Left cardiac atrium (tissue), 4 donors: Measurements from ENCODE around the gene KAT7. TPM values are rescaled to one million over a fixed set of nuclear protein-coding genes. Genes with fewer than 3 reads are reported as not detected.
"Not testable (repeated sequence)": the region's sequence is repeated elsewhere in the genome, so short reads cannot be mapped to it uniquely, and the experiment has no call there.

Experiments used
- ATAC-seq, 2 donors: fragments of 200-7000 bp; cut with Tn5 transposase; one replicate each; pipeline ENCODE4 v1.9.1; 2020; ENCODE audit warnings: mild to moderate bottlenecking in 2 of 2, moderate library complexity in 2 of 2
- DNase-seq: peaks from one replicate; pipeline ENCODE4 v3.0.0-alpha.2; 2020
- intact Hi-C, 2 donors: fragments of 100-400 bp; cut with DNase I; formaldehyde crosslinking; loops; one replicate each; pipeline versions ENCODE4 v1.14.1 to v1.15.1; 2022 to 2023
- total RNA-seq, 2 donors: library from RNA; stranded (reverse); fragmentation: NEBNext Ultra II Directional; extraction: Animal tissue kit (Norgen Biotek cat#: 25700); gene quantifications; one replicate each; pipeline ENCODE4 v1.2.1, GENCODE V29; 2021
- donor health status: DM: no; HTN: yes; CAD: no.
- donor health status: DM: no; HTN: yes; CAD: no; lungs with severe emphysema.
- donor health status: DM: yes; HTN: yes; CAD: no.
- donor health status: Dilated cardiomyopathy.

Gene KAT7
- total RNA-seq, 2 donors from 2014 or later: 47.5 to 49.0 TPM

- intact Hi-C loops: loop anchor here in 1 of 2 donors (5.0 kb wide), 1 partner anchor 212 kb away; no protein-coding TSS in a partner anchor
- DNase-seq: no peak
- ATAC-seq: no peak
These were observed 3.8 kb upstream of the KAT7 start for GRCh38 chr17:49784636-49785035.

- DNase-seq: no peak
- intact Hi-C loops: loop anchor here in 1 of 2 donors (2.0 to 5.0 kb wide), 2 partner anchors 79 to 216 kb away; no protein-coding TSS in a partner anchor
- no peak for ATAC-seq
These were observed 500 bp upstream of the KAT7 start for GRCh38 chr17:49787884-49788477.

DNA sequence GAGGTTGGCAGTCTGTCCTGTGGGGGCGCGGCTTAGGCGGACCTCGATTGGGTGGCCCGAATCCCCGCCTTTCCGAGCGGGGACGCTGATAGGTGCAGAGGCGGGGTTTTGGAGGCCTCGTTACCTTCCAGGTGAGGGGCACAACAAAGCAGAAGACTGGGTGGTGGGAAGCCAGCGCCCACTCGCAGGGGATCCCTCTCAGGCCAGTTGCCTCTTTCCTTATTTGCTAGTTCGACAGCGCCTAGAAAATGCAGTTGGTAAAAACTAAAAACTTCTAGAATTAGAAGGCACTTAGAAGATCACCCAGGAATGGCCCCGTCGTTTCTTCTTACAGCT is 730 bp downstream of the KAT7 start:
- DNase-seq (no peak), ATAC-seq (no peak)
- intact Hi-C loops: loop anchor here in 1 of 2 donors (5.0 kb wide), 1 partner anchor 217 kb away; no protein-coding TSS in a partner anchor

- ATAC-seq (no peak), DNase-seq (no peak)
- intact Hi-C loops: no loop called here
These were observed 4.8 kb downstream of the KAT7 start for GRCh38 chr17:49793309-49793708.

DNA sequence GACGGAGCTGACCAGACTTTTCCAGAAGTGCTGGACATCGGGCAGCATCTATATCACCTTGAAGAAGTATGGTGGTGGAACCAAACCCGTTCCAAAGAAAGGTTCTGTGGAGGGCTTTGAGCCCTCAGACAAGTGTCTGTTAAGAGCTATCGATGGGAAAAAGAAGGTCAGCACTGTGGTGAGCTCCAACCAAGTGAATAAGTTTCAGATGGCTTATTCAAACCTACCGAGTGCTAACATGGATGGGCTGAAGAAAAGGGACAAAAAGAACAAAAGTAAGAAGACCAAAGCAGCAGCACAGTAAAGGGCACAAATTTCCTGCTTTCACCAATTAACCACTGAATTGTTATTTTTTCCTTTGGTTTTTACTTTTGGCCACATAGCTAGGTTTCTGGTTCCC is 6.9 kb downstream of the KAT7 start:
- DNase-seq (no peak), ATAC-seq (no peak)
- intact Hi-C loops: no loop called here

- intact Hi-C loops: no loop called here
- ATAC-seq: peak in 1 of 2 donors; percentile 49
- DNase-seq: no peak
These were observed 9.7 kb downstream of the KAT7 start for GRCh38 chr17:49798182-49798581.

GRCh38 chr17:49798738-49799137 is 10.3 kb downstream of the KAT7 start:
- DNase-seq (no peak), ATAC-seq (no peak)
- intact Hi-C loops: no loop called here

- intact Hi-C loops: no loop called here
- no peak for DNase-seq
These were observed 20.6 kb downstream of the KAT7 start for GRCh38 chr17:49809056-49809455.

GRCh38 chr17:49814781-49815529 is 26.5 kb downstream of the KAT7 start:
- ATAC-seq: no peak
- intact Hi-C loops: no loop called here
- no peak for DNase-seq

More at GRCh38 chr17:49809056-49809455, 20.6 kb downstream of the KAT7 start:
- no peak for ATAC-seq

- intact Hi-C loops: no loop called here
- DNase-seq (no peak), ATAC-seq (no peak)
These were observed 27.3 kb downstream of the KAT7 start for GRCh38 chr17:49815761-49816281.

GRCh38 chr17:49817993-49818392 is 29.5 kb downstream of the KAT7 start:
- intact Hi-C loops: no loop called here
- DNase-seq (no peak), ATAC-seq (peak; percentile 32 to 65)

DNA sequence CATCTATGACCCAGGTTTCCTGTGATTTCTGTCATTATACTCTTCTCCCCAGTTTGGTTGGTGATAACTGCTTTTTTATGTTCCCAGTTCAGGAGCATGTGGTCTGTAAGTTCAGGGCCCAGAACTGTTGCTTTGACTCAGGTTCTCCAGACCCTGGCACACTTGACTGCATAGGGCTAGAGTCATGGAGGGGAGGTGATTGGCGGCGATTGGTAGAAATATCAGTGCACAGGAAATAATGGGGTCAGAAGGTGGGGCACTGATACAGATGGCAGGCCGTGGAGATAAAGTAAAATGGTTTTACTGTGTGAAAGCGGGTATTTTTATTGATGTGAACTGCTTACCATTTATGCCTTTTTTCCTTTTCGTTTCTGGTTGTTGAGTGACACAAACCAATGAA is 30.7 kb downstream of the KAT7 start:
- ATAC-seq (no peak), DNase-seq (no peak)
- intact Hi-C loops: no loop called here

- ATAC-seq (no peak), DNase-seq (no peak)
- intact Hi-C loops: no loop called here
These were observed 31.2 kb downstream of the KAT7 start for GRCh38 chr17:49819651-49820050.

- DNase-seq (no peak), ATAC-seq (no peak)
- intact Hi-C loops: no loop called here
These were observed 32.3 kb downstream of the KAT7 start for GRCh38 chr17:49820773-49821172.

- DNase-seq: no peak
- intact Hi-C loops: no loop called here
- ATAC-seq: no peak
These were observed 33.0 kb downstream of the KAT7 start for GRCh38 chr17:49821466-49821865.

DNA sequence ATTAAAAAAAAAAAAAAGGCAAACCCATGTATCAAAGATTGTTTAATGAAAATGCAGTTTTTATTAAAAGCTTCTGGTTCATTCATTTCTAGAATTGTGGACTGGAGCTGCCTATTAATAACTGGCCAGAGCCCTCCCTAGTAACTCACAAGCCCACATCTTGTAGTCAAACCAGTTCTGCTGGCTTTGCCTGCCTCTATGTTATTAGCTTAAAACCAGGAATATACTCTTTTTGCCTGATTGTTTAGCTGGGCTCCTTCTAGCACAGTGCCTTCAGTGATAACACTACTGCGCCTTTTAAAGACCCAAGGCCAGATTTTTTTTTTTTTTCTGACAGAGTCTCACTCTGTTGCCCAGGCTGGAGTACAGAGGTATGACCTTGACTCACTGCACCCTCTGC is 33.4 kb downstream of the KAT7 start:
- intact Hi-C loops: no loop called here
- no peak for ATAC-seq

DNA sequence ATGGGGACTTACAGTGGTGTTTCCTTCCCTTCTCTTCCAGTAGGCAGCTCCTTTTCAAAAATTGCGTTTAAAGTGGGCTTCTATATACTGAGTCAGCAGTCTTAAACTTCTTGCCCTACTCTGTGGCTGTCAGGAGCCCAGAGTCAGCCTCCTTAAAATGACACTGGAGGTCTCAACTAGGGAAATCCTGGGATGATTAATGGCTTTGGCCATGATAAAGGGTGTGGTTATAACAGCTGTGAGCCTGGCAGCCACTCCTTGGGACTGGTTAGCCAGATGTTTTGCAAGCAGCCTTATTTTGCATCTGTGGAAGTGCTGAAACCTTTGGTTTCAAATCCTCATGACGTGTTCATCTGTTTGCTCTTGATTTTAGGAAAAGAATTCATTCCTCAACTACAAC is 34.3 kb downstream of the KAT7 start:
- DNase-seq (peak; percentile 73), ATAC-seq (peak; percentile 50 to 82)
- intact Hi-C loops: no loop called here

More for the DNA sequence above, 33.4 kb downstream of the KAT7 start:
- DNase-seq: no peak

DNA sequence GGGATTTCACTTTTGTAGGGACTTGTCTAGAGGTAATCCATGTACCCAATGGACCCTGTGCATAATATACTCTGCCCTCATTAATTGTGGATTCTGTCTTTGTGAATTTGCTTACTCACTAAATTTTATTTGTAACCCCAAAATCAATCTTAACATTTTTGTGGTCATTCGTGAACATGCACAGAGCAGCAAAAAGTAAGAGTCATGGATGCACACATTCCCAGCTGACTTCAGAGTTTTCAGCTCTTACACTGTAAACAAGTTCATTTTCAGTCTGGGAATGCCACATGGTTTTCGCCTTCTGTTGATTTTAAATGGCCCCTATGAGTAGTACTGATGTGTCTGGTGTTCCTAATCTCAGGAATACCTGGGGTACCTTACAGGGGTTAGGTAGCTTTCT is 35.1 kb downstream of the KAT7 start:
- ATAC-seq (no peak), DNase-seq (no peak)
- intact Hi-C loops: no loop called here

- intact Hi-C loops: no loop called here
- ATAC-seq (no peak), DNase-seq (no peak)
These were observed 37.2 kb downstream of the KAT7 start for GRCh38 chr17:49825645-49826044.

DNA sequence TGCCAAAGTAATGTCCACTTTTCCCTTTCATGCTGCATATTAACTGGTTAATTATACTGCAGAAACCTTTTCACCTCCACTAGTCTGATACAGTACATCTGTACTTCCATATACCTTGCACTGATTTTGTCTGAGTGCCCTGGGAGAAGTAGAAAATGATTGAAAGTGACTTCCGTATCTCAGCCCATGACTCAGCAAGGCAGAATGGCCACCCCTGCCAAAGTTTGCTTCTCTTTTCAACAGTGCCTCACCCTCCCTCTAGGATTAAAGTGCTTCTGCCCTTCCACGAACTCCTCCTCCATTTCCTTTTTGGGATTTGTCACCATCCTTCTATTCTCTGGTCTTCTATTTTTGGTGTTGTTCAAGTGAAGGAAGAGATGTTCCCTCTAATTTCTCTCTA is 39.8 kb downstream of the KAT7 start:
- intact Hi-C loops: not testable (repeated sequence)
- ATAC-seq (peak; percentile 86), DNase-seq (peak; percentile 51)

GRCh38 chr17:49829026-49829425 is 40.5 kb downstream of the KAT7 start:
- DNase-seq (no peak), ATAC-seq (no peak)
- intact Hi-C loops: no loop called here
